ENCODE results near the gene PAPPA2.

PAPPA2 gene

GRCh38 chr1:176794897-176795508 is 332.0 kb downstream of the PAPPA2 start:
- Histone ChIP-seq H3K36me3 (ENCODE audit: control insufficient read depth in 2 of 2, insufficient read depth in 2 of 2, low read length in 2 of 2) (no peaks in the 10 kb centered on the region), H3K9me3 (ENCODE audit: control insufficient read depth in 2 of 2, low read length in 2 of 2) (no peaks in the 10 kb centered on the region), H3K27me3 (ENCODE audit: control insufficient read depth in 2 of 2, insufficient read depth in 2 of 2, low read length in 2 of 2) (no peaks in the 10 kb centered on the region), H3K27ac (ENCODE audit: low read depth in 2 of 2, low read length in 2 of 2) (no peak overlapping the region), H3K9ac (ENCODE audit: low read depth in 1 of 2, low read length in 2 of 2) (no peak overlapping the region), H3K4me1 (ENCODE audit: control insufficient read depth in 2 of 2, insufficient read depth in 2 of 2, low read length in 2 of 2) (no peaks in the 10 kb centered on the region), H3K4me3 (ENCODE audit: low read length in 2 of 2) (no peak overlapping the region)

- Histone ChIP-seq H3K27me3 (ENCODE audit: control insufficient read depth in 2 of 2, insufficient read depth in 2 of 2, low read length in 2 of 2) (no peaks in the 10 kb centered on the region), H3K9me3 (ENCODE audit: control insufficient read depth in 2 of 2, low read length in 2 of 2) (no peaks in the 10 kb centered on the region), H3K27ac (ENCODE audit: low read depth in 2 of 2, low read length in 2 of 2) (no peak overlapping the region), H3K4me3 (ENCODE audit: low read length in 2 of 2) (no peak overlapping the region), H3K36me3 (ENCODE audit: control insufficient read depth in 2 of 2, insufficient read depth in 2 of 2, low read length in 2 of 2) (no peaks in the 10 kb centered on the region), H3K9ac (ENCODE audit: low read depth in 1 of 2, low read length in 2 of 2) (no peak overlapping the region), H3K4me1 (ENCODE audit: control insufficient read depth in 2 of 2, insufficient read depth in 2 of 2, low read length in 2 of 2) (no peaks in the 10 kb centered on the region)
Observed at GRCh38 chr1:176795929-176796328, 333.0 kb downstream of the PAPPA2 start.

DNA sequence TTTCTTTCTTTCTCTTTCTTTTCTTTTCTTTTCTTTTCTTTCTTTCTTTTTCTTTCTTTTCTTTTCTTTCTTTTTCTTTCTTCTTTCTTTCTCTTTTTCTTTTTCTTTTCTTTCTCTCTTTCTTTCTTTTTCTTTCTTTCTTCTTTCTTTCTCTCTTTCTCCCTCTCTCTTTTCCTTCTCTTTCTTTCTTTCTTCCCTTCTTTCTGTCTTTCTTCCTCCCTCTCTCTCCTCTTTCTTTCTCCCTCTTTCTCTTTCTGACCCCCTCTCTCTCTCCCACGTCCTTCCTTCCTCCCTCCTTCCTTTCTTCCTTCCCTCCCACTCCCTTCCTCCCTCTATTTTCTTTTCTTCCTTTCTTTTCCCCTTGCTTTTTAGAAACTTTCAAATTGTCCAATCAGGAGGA is 333.6 kb downstream of the PAPPA2 start:
- Histone ChIP-seq H3K36me3 (ENCODE audit: control insufficient read depth in 2 of 2, insufficient read depth in 2 of 2, low read length in 2 of 2) (no peaks in the 10 kb centered on the region), H3K27ac (ENCODE audit: low read depth in 2 of 2, low read length in 2 of 2) (no peak overlapping the region), H3K4me1 (ENCODE audit: control insufficient read depth in 2 of 2, insufficient read depth in 2 of 2, low read length in 2 of 2) (no peaks in the 10 kb centered on the region), H3K9ac (ENCODE audit: low read depth in 1 of 2, low read length in 2 of 2) (no peak overlapping the region), H3K27me3 (ENCODE audit: control insufficient read depth in 2 of 2, insufficient read depth in 2 of 2, low read length in 2 of 2) (no peaks in the 10 kb centered on the region), H3K9me3 (ENCODE audit: control insufficient read depth in 2 of 2, low read length in 2 of 2) (no peaks in the 10 kb centered on the region), H3K4me3 (ENCODE audit: low read length in 2 of 2) (no peak overlapping the region)

- Histone ChIP-seq H3K4me3 (ENCODE audit: low read length in 2 of 2) (no peak overlapping the region), H3K36me3 (ENCODE audit: control insufficient read depth in 2 of 2, insufficient read depth in 2 of 2, low read length in 2 of 2) (no peaks in the 10 kb centered on the region), H3K9me3 (ENCODE audit: control insufficient read depth in 2 of 2, low read length in 2 of 2) (no peaks in the 10 kb centered on the region), H3K27ac (ENCODE audit: low read depth in 2 of 2, low read length in 2 of 2) (no peak overlapping the region), H3K4me1 (ENCODE audit: control insufficient read depth in 2 of 2, insufficient read depth in 2 of 2, low read length in 2 of 2) (no peaks in the 10 kb centered on the region), H3K9ac (ENCODE audit: low read depth in 1 of 2, low read length in 2 of 2) (no peak overlapping the region), H3K27me3 (ENCODE audit: control insufficient read depth in 2 of 2, insufficient read depth in 2 of 2, low read length in 2 of 2) (no peaks in the 10 kb centered on the region)
Observed at GRCh38 chr1:176799327-176799726, 336.4 kb downstream of the PAPPA2 start.

DNA sequence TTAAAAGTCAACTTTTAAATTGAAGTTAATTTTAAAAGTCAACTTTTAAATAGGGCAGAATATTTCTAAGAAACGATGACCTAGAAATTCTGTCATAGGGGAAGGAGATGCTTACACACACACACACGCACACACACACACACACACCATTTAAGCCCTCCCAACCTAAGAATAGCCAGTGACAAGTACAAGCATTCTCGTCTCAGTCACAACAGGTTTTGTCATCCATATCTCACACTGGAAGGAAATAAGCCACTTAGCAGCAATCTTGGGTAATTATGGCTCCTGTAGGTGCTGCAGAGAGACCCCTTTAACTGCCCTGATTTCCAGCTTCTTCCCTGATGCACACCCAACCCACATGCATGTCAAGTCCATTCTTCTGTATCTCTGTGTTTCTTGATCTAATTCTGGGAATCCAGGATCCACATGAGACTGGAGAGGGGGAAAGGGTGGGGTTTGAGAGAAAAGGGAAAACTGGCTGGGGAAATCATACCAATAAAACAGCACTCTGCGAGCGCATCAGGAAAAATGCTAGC is 338.1 kb downstream of the PAPPA2 start:
- Histone ChIP-seq H3K36me3 (ENCODE audit: control insufficient read depth in 2 of 2, insufficient read depth in 2 of 2, low read length in 2 of 2) (no peaks in the 10 kb centered on the region), H3K27me3 (ENCODE audit: control insufficient read depth in 2 of 2, insufficient read depth in 2 of 2, low read length in 2 of 2) (no peaks in the 10 kb centered on the region), H3K9me3 (ENCODE audit: control insufficient read depth in 2 of 2, low read length in 2 of 2) (no peaks in the 10 kb centered on the region), H3K4me1 (ENCODE audit: control insufficient read depth in 2 of 2, insufficient read depth in 2 of 2, low read length in 2 of 2) (no peaks in the 10 kb centered on the region), H3K4me3 (ENCODE audit: low read length in 2 of 2) (no peak overlapping the region), H3K9ac (ENCODE audit: low read depth in 1 of 2, low read length in 2 of 2) (no peak overlapping the region), H3K27ac (ENCODE audit: low read depth in 2 of 2, low read length in 2 of 2) (no peak overlapping the region)

- no peaks in the 10 kb centered on the region for H3K4me1 ChIP-seq (ENCODE audit: control insufficient read depth in 2 of 2, insufficient read depth in 2 of 2, low read length in 2 of 2)
- H3K4me3 ChIP-seq (ENCODE audit: low read length in 2 of 2): no peak overlapping the region
- no peak overlapping the region for H3K9ac ChIP-seq (ENCODE audit: low read depth in 1 of 2, low read length in 2 of 2)
- H3K27ac ChIP-seq (ENCODE audit: low read depth in 2 of 2, low read length in 2 of 2): no peak overlapping the region
- no peaks in the 10 kb centered on the region for H3K36me3 ChIP-seq (ENCODE audit: control insufficient read depth in 2 of 2, insufficient read depth in 2 of 2, low read length in 2 of 2)
- H3K27me3 ChIP-seq (ENCODE audit: control insufficient read depth in 2 of 2, insufficient read depth in 2 of 2, low read length in 2 of 2): no peaks in the 10 kb centered on the region
- H3K9me3 ChIP-seq (ENCODE audit: control insufficient read depth in 2 of 2, low read length in 2 of 2): no peaks in the 10 kb centered on the region
Observed at GRCh38 chr1:176801514-176802020, 338.6 kb downstream of the PAPPA2 start.

- no peaks in the 10 kb centered on the region for H3K27me3 ChIP-seq (ENCODE audit: control insufficient read depth in 2 of 2, insufficient read depth in 2 of 2, low read length in 2 of 2)
- no peaks in the 10 kb centered on the region for H3K36me3 ChIP-seq (ENCODE audit: control insufficient read depth in 2 of 2, insufficient read depth in 2 of 2, low read length in 2 of 2)
- no peak overlapping the region for H3K4me3 ChIP-seq (ENCODE audit: low read length in 2 of 2)
- H3K9ac ChIP-seq (ENCODE audit: low read depth in 1 of 2, low read length in 2 of 2): no peak overlapping the region
- H3K9me3 ChIP-seq (ENCODE audit: control insufficient read depth in 2 of 2, low read length in 2 of 2): no peaks in the 10 kb centered on the region
- H3K27ac ChIP-seq (ENCODE audit: low read depth in 2 of 2, low read length in 2 of 2): no peak overlapping the region
- H3K4me1 ChIP-seq (ENCODE audit: control insufficient read depth in 2 of 2, insufficient read depth in 2 of 2, low read length in 2 of 2): no peaks in the 10 kb centered on the region
Observed at GRCh38 chr1:176802316-176802715, 339.3 kb downstream of the PAPPA2 start.

DNA sequence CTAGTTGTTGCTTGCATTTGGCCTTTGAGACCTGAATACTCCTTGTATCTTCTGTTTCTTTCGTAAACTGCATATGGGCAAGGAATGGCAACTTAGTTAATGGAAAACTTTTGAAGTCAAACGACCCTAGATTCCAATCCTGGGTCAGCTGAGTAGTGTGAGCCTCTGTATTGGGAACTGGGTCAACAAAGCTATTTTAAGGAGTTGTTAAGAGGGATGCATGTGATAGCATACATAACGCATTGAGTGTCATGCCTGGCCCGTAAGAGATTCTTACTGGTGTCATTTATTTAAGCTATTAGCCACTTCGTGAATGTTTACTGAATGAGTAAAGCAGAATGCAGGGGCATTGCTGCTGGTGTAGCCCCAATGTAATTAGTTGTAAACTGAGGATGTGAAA is 340.1 kb downstream of the PAPPA2 start:
- Histone ChIP-seq H3K9ac (ENCODE audit: low read depth in 1 of 2, low read length in 2 of 2) (no peak overlapping the region), H3K9me3 (ENCODE audit: control insufficient read depth in 2 of 2, low read length in 2 of 2) (no peaks in the 10 kb centered on the region), H3K36me3 (ENCODE audit: control insufficient read depth in 2 of 2, insufficient read depth in 2 of 2, low read length in 2 of 2) (no peaks in the 10 kb centered on the region), H3K4me1 (ENCODE audit: control insufficient read depth in 2 of 2, insufficient read depth in 2 of 2, low read length in 2 of 2) (no peaks in the 10 kb centered on the region), H3K27ac (ENCODE audit: low read depth in 2 of 2, low read length in 2 of 2) (no peak overlapping the region), H3K27me3 (ENCODE audit: control insufficient read depth in 2 of 2, insufficient read depth in 2 of 2, low read length in 2 of 2) (no peaks in the 10 kb centered on the region), H3K4me3 (ENCODE audit: low read length in 2 of 2) (no peak overlapping the region)

DNA sequence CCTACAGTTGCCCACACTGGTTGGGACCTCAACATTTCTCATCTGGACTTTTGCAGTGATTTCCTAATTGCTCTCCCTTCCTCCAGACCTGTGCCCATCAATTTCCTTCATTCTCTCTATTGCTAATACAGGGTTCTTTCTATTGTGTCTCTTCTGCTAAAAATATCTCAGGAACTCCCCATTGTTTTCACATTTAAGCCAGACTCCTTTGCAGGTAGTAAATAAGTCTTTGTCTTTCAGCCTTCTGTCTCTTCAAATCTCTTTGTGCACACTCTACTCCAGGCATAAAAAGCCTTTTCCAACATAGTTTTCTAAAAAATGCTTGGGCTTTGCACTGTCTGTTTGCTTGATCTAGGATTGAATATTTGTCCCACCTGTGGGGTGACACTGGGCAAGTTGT is 340.6 kb downstream of the PAPPA2 start:
- H3K4me1 ChIP-seq (ENCODE audit: control insufficient read depth in 2 of 2, insufficient read depth in 2 of 2, low read length in 2 of 2): no peaks in the 10 kb centered on the region
- H3K4me3 ChIP-seq (ENCODE audit: low read length in 2 of 2): no peak overlapping the region
- H3K9ac ChIP-seq (ENCODE audit: low read depth in 1 of 2, low read length in 2 of 2): no peak overlapping the region
- H3K36me3 ChIP-seq (ENCODE audit: control insufficient read depth in 2 of 2, insufficient read depth in 2 of 2, low read length in 2 of 2): no peaks in the 10 kb centered on the region
- no peaks in the 10 kb centered on the region for H3K9me3 ChIP-seq (ENCODE audit: control insufficient read depth in 2 of 2, low read length in 2 of 2)
- H3K27me3 ChIP-seq (ENCODE audit: control insufficient read depth in 2 of 2, insufficient read depth in 2 of 2, low read length in 2 of 2): no peaks in the 10 kb centered on the region
- no peak overlapping the region for H3K27ac ChIP-seq (ENCODE audit: low read depth in 2 of 2, low read length in 2 of 2)

- Histone ChIP-seq H3K9me3 (ENCODE audit: control insufficient read depth in 2 of 2, low read length in 2 of 2) (no peaks in the 10 kb centered on the region), H3K4me1 (ENCODE audit: control insufficient read depth in 2 of 2, insufficient read depth in 2 of 2, low read length in 2 of 2) (no peaks in the 10 kb centered on the region), H3K4me3 (ENCODE audit: low read length in 2 of 2) (no peak overlapping the region), H3K9ac (ENCODE audit: low read depth in 1 of 2, low read length in 2 of 2) (no peak overlapping the region), H3K27ac (ENCODE audit: low read depth in 2 of 2, low read length in 2 of 2) (no peak overlapping the region), H3K36me3 (ENCODE audit: control insufficient read depth in 2 of 2, insufficient read depth in 2 of 2, low read length in 2 of 2) (no peaks in the 10 kb centered on the region), H3K27me3 (ENCODE audit: control insufficient read depth in 2 of 2, insufficient read depth in 2 of 2, low read length in 2 of 2) (no peaks in the 10 kb centered on the region)
Observed at GRCh38 chr1:176809292-176809691, 346.3 kb downstream of the PAPPA2 start.
